Measurements from ENCODE around the gene GIT1. TPM values are rescaled to one million over a fixed set of nuclear protein-coding genes. Genes with fewer than 3 reads are reported as not detected.
A peak's percentile ranks its signal among the peaks of the same experiment; 100 is the strongest.

Gene GIT1
- total and polyA plus RNA-seq, 2 of the 13 experiments (the other 11 are each of a cell fraction or from before 2014, with no cell fraction given): 14.2 to 30.8 TPM

GRCh38 chr17:29622337-29623282, 33.2 kb upstream of the GIT1 start, which contains the start of gene CORO6 (continued):
- 0 out of 2 replicates have a peak, but pooled peaks have one; percentile 24 for TF ChIP-seq ZNF704 (CRISPR knock-in tag; IDR thresholded peaks at IDR 0.05; ENCODE audit: borderline replicate concordance)
- no peak for TF ChIP-seq ZNF382 (CRISPR knock-in tag; IDR thresholded peaks at IDR 0.05; ENCODE audit: borderline replicate concordance)
- peak; percentile 37; the same call in 1 of the 2 replicates for TF ChIP-seq KLF11 (CRISPR knock-in tag; IDR thresholded peaks at IDR 0.05)
- TF ChIP-seq ATF6 (CRISPR knock-in tag; conservative IDR thresholded peaks at IDR 0.05): no peak
- 0 out of 2 replicates have a peak, but pooled peaks have one; percentile 35 for TF ChIP-seq CSRNP2 (CRISPR knock-in tag; conservative IDR thresholded peaks at IDR 0.05; ENCODE audit: low read depth)
- TF ChIP-seq ZNF772 (CRISPR knock-in tag; IDR thresholded peaks at IDR 0.05): no peak
- TF ChIP-seq PHB2 (IDR thresholded peaks at IDR 0.05; ENCODE audit: partially characterized antibody): no peak
- peak; percentile 51 for TF ChIP-seq YY1 (IDR thresholded peaks at IDR 0.05; ENCODE audit: insufficient read depth, insufficient replicate concordance, low read depth, low read length)
- TF ChIP-seq ONECUT2 (CRISPR knock-in tag; IDR thresholded peaks at IDR 0.05): 0 out of 2 replicates have a peak, but pooled peaks have one; percentile 16
- no peak for TF ChIP-seq MATR3 (CRISPR knock-in tag; IDR thresholded peaks at IDR 0.05)
- TF ChIP-seq KAT8 (CRISPR knock-in tag; IDR thresholded peaks at IDR 0.05): peak; percentile 43; the same call in 1 of the 2 replicates
- TF ChIP-seq POLR2AphosphoS2 (IDR thresholded peaks at IDR 0.05; ENCODE audit: low read depth, low read length): no peak
- TF ChIP-seq TEAD2 (CRISPR knock-in tag; IDR thresholded peaks at IDR 0.05): no peak
- TF ChIP-seq ZNF24 (IDR thresholded peaks at IDR 0.05): no peak
- no peak for TF ChIP-seq TFAP4 (IDR thresholded peaks at IDR 0.05; ENCODE audit: borderline replicate concordance, low read depth)
- no peak for TF ChIP-seq ERF (CRISPR knock-in tag; IDR thresholded peaks at IDR 0.05)
- TF ChIP-seq ZFP90 (CRISPR knock-in tag; IDR thresholded peaks at IDR 0.05; ENCODE audit: borderline replicate concordance): 0 out of 2 replicates have a peak, but pooled peaks have one; percentile 51
- 0 out of 2 replicates have a peak, but pooled peaks have one; percentile 42 for TF ChIP-seq ZNF30 (CRISPR knock-in tag; IDR thresholded peaks at IDR 0.05)
- no peak for TF ChIP-seq ZFAT (CRISPR knock-in tag; conservative IDR thresholded peaks at IDR 0.05)
- TF ChIP-seq HOXD1 (CRISPR knock-in tag; IDR thresholded peaks at IDR 0.05): 0 out of 2 replicates have a peak, but pooled peaks have one; percentile 60
- no peak for TF ChIP-seq ZNF224 (CRISPR knock-in tag; IDR thresholded peaks at IDR 0.05)
- TF ChIP-seq GPN1 (CRISPR knock-in tag; IDR thresholded peaks at IDR 0.05; ENCODE audit: borderline replicate concordance): no peak
- no peak for TF ChIP-seq ZNF75D (CRISPR knock-in tag; IDR thresholded peaks at IDR 0.05; ENCODE audit: borderline replicate concordance)
- TF ChIP-seq TAF1 (CRISPR knock-in tag; IDR thresholded peaks at IDR 0.05): peak; percentile 30; the same call in 1 of the 2 replicates
- no peak for TF ChIP-seq CEBPB (IDR thresholded peaks at IDR 0.05; ENCODE audit: borderline replicate concordance, low read depth, low read length)
